CD14-positive monocyte (primary cell): ENCODE results near the gene SULF2. TPM values are rescaled to one million over a fixed set of nuclear protein-coding genes. Genes with fewer than 3 reads are reported as not detected.

Experiments used
- DNase-seq, 3 donors: peaks; one replicate each; pipeline ENCODE4 v3.0.0-alpha.2; 2011 to 2022
- H2AFZ ChIP-seq: 2 replicates; pipeline ENCODE4 v1.6.0; 2012; ENCODE audit warnings: mild to moderate bottlenecking, low read depth, low read length, inconsistent platforms; ENCODE audit not compliant: insufficient read depth, poor library complexity, severe bottlenecking
- H3K27ac ChIP-seq, 2 donors: 1 replicate in 1 of 2; 2 replicates in 1 of 2; pipeline ENCODE4 v1.5.1; 2012 to 2013; ENCODE audit warnings: low read length in 2 of 2, control low read depth in 1 of 2, inconsistent platforms in 1 of 2, low read depth in 1 of 2, mild to moderate bottlenecking in 1 of 2
- H3K27me3 ChIP-seq, 2 donors: one replicate each; pipeline versions ENCODE4 v1.6.0 to v1.6.1; 2011 to 2013; ENCODE audit warnings: low read length in 2 of 2; ENCODE audit not compliant: control insufficient read depth in 2 of 2, insufficient read depth in 2 of 2
- H3K36me3 ChIP-seq, 2 donors: replicated peaks in 1 of 2; 1 replicate in 1 of 2; 2 replicates in 1 of 2; pipeline versions ENCODE4 v1.5.1 to v1.6.1; 2012 to 2013; ENCODE audit warnings: low read length in 2 of 2, control low read depth in 1 of 2, inconsistent platforms in 1 of 2, mild to moderate bottlenecking in 1 of 2; ENCODE audit not compliant: insufficient read depth in 2 of 2, control insufficient read depth in 1 of 2
- H3K4me1 ChIP-seq, 2 donors: 1 replicate in 1 of 2; 2 replicates in 1 of 2; pipeline versions ENCODE4 v1.5.1 to v1.6.1; 2012 to 2013; ENCODE audit warnings: low read length in 2 of 2, control low read depth in 1 of 2, inconsistent platforms in 1 of 2, mild to moderate bottlenecking in 1 of 2, moderate library complexity in 1 of 2; ENCODE audit not compliant: insufficient read depth in 2 of 2, control insufficient read depth in 1 of 2
- H3K4me2 ChIP-seq: replicated peaks from 2 replicates; pipeline ENCODE3; 2012; ENCODE audit warnings: low read length, moderate library complexity, mild to moderate bottlenecking; ENCODE audit not compliant: poor library complexity, severe bottlenecking; ENCODE audit errors: extremely low read depth
- H3K4me3 ChIP-seq, 3 experiments: fragments of 200-600 bp in 1 of 3; sonication (generic) in 1 of 3; replicated peaks in 1 of 3; 1 replicate in 2 of 3; 2 replicates in 1 of 3; pipeline ENCODE4 v1.5.1; 2011 to 2013; ENCODE audit warnings: low read length in 3 of 3, mild to moderate bottlenecking in 3 of 3, control low read depth in 2 of 3, low read depth in 2 of 3, inconsistent platforms in 1 of 3, moderate library complexity in 1 of 3
- H3K79me2 ChIP-seq: 2 replicates; pipeline ENCODE4 v1.6.0; 2012; ENCODE audit warnings: mild to moderate bottlenecking, control low read depth, inconsistent platforms, low read length, moderate library complexity; ENCODE audit not compliant: insufficient read depth
- H3K9ac ChIP-seq: 2 replicates; pipeline ENCODE4 v1.6.0; 2017; ENCODE audit warnings: low read length, mild to moderate bottlenecking; ENCODE audit not compliant: insufficient read depth, poor library complexity, severe bottlenecking
- H3K9me3 ChIP-seq, 2 donors: replicated peaks in 1 of 2; 1 replicate in 1 of 2; 2 replicates in 1 of 2; pipeline versions ENCODE4 v1.5.1 to v1.6.1; 2012 to 2013; ENCODE audit warnings: low read length in 2 of 2, control low read depth in 1 of 2; ENCODE audit not compliant: control insufficient read depth in 1 of 2, insufficient read depth in 1 of 2
- H4K20me1 ChIP-seq: 2 replicates; pipeline ENCODE4 v1.6.0; 2012; ENCODE audit warnings: mild to moderate bottlenecking, low read length, control low read depth, moderate library complexity; ENCODE audit not compliant: insufficient read depth
- H3K27ac Mint-ChIP-seq, 7 donors: one replicate each; pipeline ENCODE4 v1.8.0; 2020; ENCODE audit warnings: mild to moderate bottlenecking in 7 of 7, mixed read lengths in 7 of 7, moderate library complexity in 6 of 7, inconsistent platforms in 2 of 7
- H3K27me3 Mint-ChIP-seq, 3 donors: one replicate each; pipeline ENCODE4 v1.8.0; 2021 to 2022; ENCODE audit warnings: low read depth in 3 of 3, mild to moderate bottlenecking in 3 of 3, mixed read lengths in 3 of 3, moderate library complexity in 3 of 3, inconsistent platforms in 1 of 3
- H3K36me3 Mint-ChIP-seq, 2 donors: one replicate each; pipeline ENCODE4 v1.8.0; 2020; ENCODE audit warnings: mixed read lengths in 2 of 2, inconsistent platforms in 1 of 2, mild to moderate bottlenecking in 1 of 2
- H3K4me1 Mint-ChIP-seq: one replicate; pipeline ENCODE4 v1.8.0; 2020; ENCODE audit warnings: mild to moderate bottlenecking, mixed read lengths
- H3K4me3 Mint-ChIP-seq, 2 donors: one replicate each; pipeline ENCODE4 v1.8.0; 2020; ENCODE audit warnings: mild to moderate bottlenecking in 2 of 2, mixed read lengths in 2 of 2, moderate library complexity in 1 of 2
- H3K9me3 Mint-ChIP-seq, 7 donors: one replicate each; pipeline ENCODE4 v1.8.0; 2020 to 2022; ENCODE audit warnings: mixed read lengths in 7 of 7, mild to moderate bottlenecking in 6 of 7, moderate library complexity in 6 of 7, inconsistent platforms in 2 of 7
- CTCF ChIP-seq: fragments of 200-600 bp; IDR thresholded peaks from one replicate; pipeline ENCODE4 v1.8.0; 2022; ENCODE audit warnings: antibody characterized with exemption, mild to moderate bottlenecking
- WGBS: methylation state at CpG from one replicate; pipeline ENCODE4 v1.1.5; 2013; ENCODE audit warnings: missing lambda C conversion rate; ENCODE audit not compliant: insufficient coverage; 5-methylcytosine and 5-hydroxymethylcytosine counted together
- intact Hi-C, 2 donors: fragments of 100-400 bp; cut with micrococcal nuclease; formaldehyde crosslinking; loops; one replicate each; pipeline versions ENCODE4 v1.15.0 to v1.15.1; 2023
- polyA plus RNA-seq, 3 donors: library from polyadenylated mRNA; depleted of rRNA in 1 of 3; unstranded in 2 of 3; stranded (reverse) in 1 of 3; fragments of 300-500 nt in 2 of 3; fragments of >200 nt in 1 of 3; fragmentation: Illumina TruSeq in 2 of 3; gene quantifications; 1 replicate in 2 of 3; 2 replicates in 1 of 3; pipeline ENCODE4 v1.2.3, GENCODE V29; 2012 to 2021

The SULF2 gene
- polyA plus RNA-seq, 3 donors, result 60.3 to 156 (median 75.5) TPM

DNA sequence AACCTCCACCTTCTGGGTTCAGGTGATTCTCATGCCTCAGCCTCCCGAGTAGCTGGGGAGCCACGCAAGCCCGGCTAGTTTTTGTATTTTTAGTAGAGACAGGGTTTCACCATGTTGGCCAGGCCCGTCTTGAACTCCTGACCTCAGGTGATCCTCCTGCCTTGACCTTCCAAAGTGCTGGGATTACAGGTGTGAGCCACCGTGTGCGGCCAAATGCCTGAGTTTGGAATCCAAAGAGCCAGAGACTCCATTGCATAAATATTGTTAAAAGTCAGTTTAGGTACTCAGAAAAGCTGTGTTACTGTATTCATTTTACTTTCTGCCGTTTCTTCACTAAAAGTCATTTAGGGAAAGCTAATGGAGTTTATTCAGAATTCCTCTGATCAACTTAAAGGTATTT lies 137.3 kb downstream of the SULF2 start:
- no peak overlapping the region for H3K4me3 ChIP-seq
- Mint-ChIP-seq H3K4me1 (no peaks in the 10 kb centered on the region), H3K27ac (no peak overlapping the region), H3K27me3 (no peaks in the 10 kb centered on the region), H3K36me3 (peaks cover 76 to 93% of the 10 kb centered on the region in 2 donors), H3K4me3 (no peak overlapping the region), H3K9me3 (peaks cover 0 to 2% (median 0%) of the 10 kb centered on the region in 7 donors)
- peaks cover 96% of the 10 kb centered on the region for H4K20me1 ChIP-seq
- no peaks in the 10 kb centered on the region for H3K27me3 ChIP-seq
- no peaks in the 10 kb centered on the region for H3K4me1 ChIP-seq
- H3K9me3 ChIP-seq, result no peaks in the 10 kb centered on the region
- H3K79me2 ChIP-seq, result no peaks in the 10 kb centered on the region
- 94% methylated on average over 5 of the region's 7 CpGs for WGBS
- no peak overlapping the region for H2AFZ ChIP-seq
- no peak for TF ChIP-seq CTCF
- peaks cover 68 to 98% of the 10 kb centered on the region in 2 donors for H3K36me3 ChIP-seq
- DNase-seq, result no peak
- H3K9ac ChIP-seq, result no peak overlapping the region
- H3K27ac ChIP-seq, result no peak overlapping the region
- intact Hi-C loops, result no loop called here
- no peak overlapping the region for H3K4me2 ChIP-seq

DNA sequence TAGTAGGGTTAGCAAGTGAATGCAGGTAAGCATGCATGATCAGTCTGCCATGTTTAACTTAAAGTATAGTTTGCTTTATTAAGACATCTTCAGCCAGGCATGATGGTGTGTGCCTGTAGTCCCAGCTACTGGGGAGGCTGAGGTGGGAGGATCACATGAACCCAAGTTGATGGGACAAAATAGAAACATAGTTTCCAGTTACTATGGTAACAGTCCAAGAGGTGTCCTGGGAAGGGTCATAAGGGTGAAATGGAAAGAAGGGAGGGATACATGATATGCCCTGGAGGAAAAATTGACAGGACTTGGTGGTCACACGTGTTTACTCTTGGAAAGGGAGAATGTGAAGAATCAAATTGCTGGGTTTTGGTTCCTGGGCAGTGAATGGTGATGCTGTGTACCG lies 139.6 kb downstream of the SULF2 start:
- H2AFZ ChIP-seq, result no peak overlapping the region
- Mint-ChIP-seq H3K9me3 (peaks cover 0 to 2% (median 0%) of the 10 kb centered on the region in 7 donors), H3K4me3 (no peak overlapping the region), H3K27ac (peak overlapping the region in 3 of 7 donors; percentile 21 to 84 (median 36)), H3K36me3 (peaks cover 71 to 92% of the 10 kb centered on the region in 2 donors), H3K4me1 (no peaks in the 10 kb centered on the region), H3K27me3 (no peaks in the 10 kb centered on the region)
- DNase-seq, result no peak
- peaks cover 87% of the 10 kb centered on the region for H4K20me1 ChIP-seq
- no peak overlapping the region for H3K9ac ChIP-seq
- 100% methylated on average over 1 of the region's 2 CpGs for WGBS
- no peak overlapping the region for H3K27ac ChIP-seq
- H3K4me2 ChIP-seq, result no peak overlapping the region
- no peaks in the 10 kb centered on the region for H3K9me3 ChIP-seq
- intact Hi-C loops, result no loop called here
- no peak for TF ChIP-seq CTCF
- no peaks in the 10 kb centered on the region for H3K4me1 ChIP-seq
- no peak overlapping the region for H3K4me3 ChIP-seq
- peaks cover 62 to 98% of the 10 kb centered on the region in 2 donors for H3K36me3 ChIP-seq
- H3K27me3 ChIP-seq, result no peaks in the 10 kb centered on the region
- no peaks in the 10 kb centered on the region for H3K79me2 ChIP-seq
